Measurements from ENCODE around the gene TEX14. TPM values are rescaled to one million over a fixed set of nuclear protein-coding genes. Genes with fewer than 3 reads are reported as not detected.

Gene TEX14
- total and polyA plus RNA-seq, 4 donors = 0.16 to 0.24 (median 0.18) TPM; not detected in 1

- Histone ChIP-seq H3K9me3 (ENCODE audit: control insufficient read depth, low read length) (no peaks in the 10 kb centered on the region), H3K27ac (ENCODE audit: low read depth in 1 of 2, low read length in 2 of 2) (no peak overlapping the region), H3K36me3 (ENCODE audit: control insufficient read depth in 1 of 2, insufficient read depth in 2 of 2, low read length in 1 of 2) (no peaks in the 10 kb centered on the region), H3K4me3 (ENCODE audit: low read length in 2 of 2) (no peak overlapping the region), H3K4me1 (ENCODE audit: control insufficient read depth in 1 of 2, insufficient read depth in 2 of 2, low read length in 2 of 2) (no peaks in the 10 kb centered on the region), H3K27me3 (ENCODE audit: control insufficient read depth in 1 of 2, insufficient read depth in 2 of 2, low read length in 1 of 2) (no peaks in the 10 kb centered on the region)
- DNase-seq = no peak
- intact Hi-C loops (cut with DNase I) = no loop called here
- ATAC-seq (ENCODE audit: low FRiP score) = no peak
- WGBS, 2 donors = 71 to 84% methylated on average over 4 of the region's 4 CpGs
Observed at GRCh38 chr17:58574025-58574424, 117.8 kb downstream of the TEX14 start.

- 90 to 92% methylated on average over 3 of the region's 3 CpGs for WGBS, 2 donors
- no peak overlapping the region for H3K27ac ChIP-seq (ENCODE audit: low read depth in 1 of 2, low read length in 2 of 2)
- H3K4me1 ChIP-seq (ENCODE audit: control insufficient read depth in 1 of 2, insufficient read depth in 2 of 2, low read length in 2 of 2) = no peaks in the 10 kb centered on the region
- ATAC-seq (ENCODE audit: low FRiP score) (no peak), DNase-seq (no peak)
- H3K4me3 ChIP-seq (ENCODE audit: low read length in 2 of 2) = no peak overlapping the region
- no peaks in the 10 kb centered on the region for H3K27me3 ChIP-seq (ENCODE audit: control insufficient read depth in 1 of 2, insufficient read depth in 2 of 2, low read length in 1 of 2)
- intact Hi-C loops (cut with DNase I) = no loop called here
- H3K36me3 ChIP-seq (ENCODE audit: control insufficient read depth in 1 of 2, insufficient read depth in 2 of 2, low read length in 1 of 2) = no peaks in the 10 kb centered on the region
- no peaks in the 10 kb centered on the region for H3K9me3 ChIP-seq (ENCODE audit: control insufficient read depth, low read length)
Observed at GRCh38 chr17:58572846-58573245, 119.0 kb downstream of the TEX14 start.

- Histone ChIP-seq H3K4me1 (ENCODE audit: control insufficient read depth in 1 of 2, insufficient read depth in 2 of 2, low read length in 2 of 2) (no peaks in the 10 kb centered on the region), H3K27ac (ENCODE audit: low read depth in 1 of 2, low read length in 2 of 2) (no peak overlapping the region), H3K36me3 (ENCODE audit: control insufficient read depth in 1 of 2, insufficient read depth in 2 of 2, low read length in 1 of 2) (no peaks in the 10 kb centered on the region), H3K4me3 (ENCODE audit: low read length in 2 of 2) (no peak overlapping the region), H3K27me3 (ENCODE audit: control insufficient read depth in 1 of 2, insufficient read depth in 2 of 2, low read length in 1 of 2) (no peaks in the 10 kb centered on the region), H3K9me3 (ENCODE audit: control insufficient read depth, low read length) (no peaks in the 10 kb centered on the region)
- intact Hi-C loops (cut with DNase I) = no loop called here
- DNase-seq (no peak), ATAC-seq (ENCODE audit: low FRiP score) (no peak)
- WGBS, 2 donors = 93 to 95% methylated on average over 4 of the region's 4 CpGs
Observed at GRCh38 chr17:58570758-58571157, 121.1 kb downstream of the TEX14 start.

GRCh38 chr17:58569196-58569595 is 122.6 kb downstream of the TEX14 start:
- 92% methylated on average over 1 of the region's 1 CpG for WGBS, 2 donors
- DNase-seq (no peak), ATAC-seq (ENCODE audit: low FRiP score) (no peak)
- Histone ChIP-seq H3K4me3 (ENCODE audit: low read length in 2 of 2) (no peak overlapping the region), H3K4me1 (ENCODE audit: control insufficient read depth in 1 of 2, insufficient read depth in 2 of 2, low read length in 2 of 2) (no peaks in the 10 kb centered on the region), H3K27me3 (ENCODE audit: control insufficient read depth in 1 of 2, insufficient read depth in 2 of 2, low read length in 1 of 2) (no peaks in the 10 kb centered on the region), H3K9me3 (ENCODE audit: control insufficient read depth, low read length) (no peaks in the 10 kb centered on the region), H3K27ac (ENCODE audit: low read depth in 1 of 2, low read length in 2 of 2) (no peak overlapping the region), H3K36me3 (ENCODE audit: control insufficient read depth in 1 of 2, insufficient read depth in 2 of 2, low read length in 1 of 2) (no peaks in the 10 kb centered on the region)
- intact Hi-C loops (cut with DNase I) = no loop called here

GRCh38 chr17:58568044-58568799 is 123.6 kb downstream of the TEX14 start:
- WGBS, 2 donors = 84 to 89% methylated on average over 1 of the region's 1 CpG
- intact Hi-C loops (cut with DNase I) = no loop called here
- no peaks in the 10 kb centered on the region for H3K4me1 ChIP-seq (ENCODE audit: control insufficient read depth in 1 of 2, insufficient read depth in 2 of 2, low read length in 2 of 2)
- no peaks in the 10 kb centered on the region for H3K9me3 ChIP-seq (ENCODE audit: control insufficient read depth, low read length)
- no peak overlapping the region for H3K27ac ChIP-seq (ENCODE audit: low read depth in 1 of 2, low read length in 2 of 2)
- no peak overlapping the region for H3K4me3 ChIP-seq (ENCODE audit: low read length in 2 of 2)
- no peaks in the 10 kb centered on the region for H3K36me3 ChIP-seq (ENCODE audit: control insufficient read depth in 1 of 2, insufficient read depth in 2 of 2, low read length in 1 of 2)
- H3K27me3 ChIP-seq (ENCODE audit: control insufficient read depth in 1 of 2, insufficient read depth in 2 of 2, low read length in 1 of 2) = no peaks in the 10 kb centered on the region
- ATAC-seq (ENCODE audit: low FRiP score) = no peak
- DNase-seq = no peak

GRCh38 chr17:58565389-58566311 is 126.2 kb downstream of the TEX14 start:
- intact Hi-C loops (cut with DNase I) = no loop called here
- WGBS, 2 donors = 63 to 64% methylated on average over 8 of the region's 8 CpGs
- no peak for ATAC-seq (ENCODE audit: low FRiP score)

GRCh38 chr17:58564971-58565370 is 126.9 kb downstream of the TEX14 start:
- no peak for DNase-seq
- WGBS, 2 donors = 85 to 88% methylated on average over 1 of the region's 1 CpG
- Histone ChIP-seq H3K27me3 (ENCODE audit: control insufficient read depth in 1 of 2, insufficient read depth in 2 of 2, low read length in 1 of 2) (no peaks in the 10 kb centered on the region), H3K4me1 (ENCODE audit: control insufficient read depth in 1 of 2, insufficient read depth in 2 of 2, low read length in 2 of 2) (no peaks in the 10 kb centered on the region), H3K4me3 (ENCODE audit: low read length in 2 of 2) (no peak overlapping the region), H3K9me3 (ENCODE audit: control insufficient read depth, low read length) (no peaks in the 10 kb centered on the region), H3K27ac (ENCODE audit: low read depth in 1 of 2, low read length in 2 of 2) (no peak overlapping the region), H3K36me3 (ENCODE audit: control insufficient read depth in 1 of 2, insufficient read depth in 2 of 2, low read length in 1 of 2) (no peaks in the 10 kb centered on the region)
- intact Hi-C loops (cut with DNase I) = no loop called here
- no peak for ATAC-seq (ENCODE audit: low FRiP score)

More at GRCh38 chr17:58565389-58566311, 126.2 kb downstream of the TEX14 start:
- H3K36me3 ChIP-seq (ENCODE audit: control insufficient read depth in 1 of 2, insufficient read depth in 2 of 2, low read length in 1 of 2) = no peaks in the 10 kb centered on the region
- H3K4me1 ChIP-seq (ENCODE audit: control insufficient read depth in 1 of 2, insufficient read depth in 2 of 2, low read length in 2 of 2) = no peaks in the 10 kb centered on the region
- H3K27me3 ChIP-seq (ENCODE audit: control insufficient read depth in 1 of 2, insufficient read depth in 2 of 2, low read length in 1 of 2) = no peaks in the 10 kb centered on the region
- H3K27ac ChIP-seq (ENCODE audit: low read depth in 1 of 2, low read length in 2 of 2) = no peak overlapping the region
- H3K4me3 ChIP-seq (ENCODE audit: low read length in 2 of 2) = no peak overlapping the region
- no peak for DNase-seq
- H3K9me3 ChIP-seq (ENCODE audit: control insufficient read depth, low read length) = no peaks in the 10 kb centered on the region

GRCh38 chr17:58564243-58564642 is 127.6 kb downstream of the TEX14 start:
- Histone ChIP-seq H3K27me3 (ENCODE audit: control insufficient read depth in 1 of 2, insufficient read depth in 2 of 2, low read length in 1 of 2) (no peaks in the 10 kb centered on the region), H3K4me1 (ENCODE audit: control insufficient read depth in 1 of 2, insufficient read depth in 2 of 2, low read length in 2 of 2) (no peaks in the 10 kb centered on the region), H3K9me3 (ENCODE audit: control insufficient read depth, low read length) (no peaks in the 10 kb centered on the region), H3K36me3 (ENCODE audit: control insufficient read depth in 1 of 2, insufficient read depth in 2 of 2, low read length in 1 of 2) (no peaks in the 10 kb centered on the region), H3K4me3 (ENCODE audit: low read length in 2 of 2) (no peak overlapping the region), H3K27ac (ENCODE audit: low read depth in 1 of 2, low read length in 2 of 2) (no peak overlapping the region)
- ATAC-seq (ENCODE audit: low FRiP score) (no peak), DNase-seq (no peak)
- intact Hi-C loops (cut with DNase I) = no loop called here
- 71 to 77% methylated on average over 2 of the region's 2 CpGs for WGBS, 2 donors

Data from aorta (tissue), 5 donors.